Erythroblast (primary cell): ENCODE data around the gene PLCL2.

ENCODE experiments used
- GATA1 ChIP-seq: IDR thresholded peaks from 2 replicates; pipeline ENCODE4 v1.6.1; 2011; ENCODE audit warnings: low read depth, mild to moderate bottlenecking, control low read depth, low read length, moderate library complexity
- POLR2A ChIP-seq: IDR thresholded peaks from 2 replicates; pipeline ENCODE4 v1.6.1; 2011; ENCODE audit warnings: mild to moderate bottlenecking, low read length

GRCh38 chr3:17115186-17115585, 230.4 kb downstream of the PLCL2 start:
- TF ChIP-seq POLR2A (no peak), GATA1 (no peak)
